Measurements from ENCODE around the gene KIF1A. TPM values are rescaled to one million over a fixed set of nuclear protein-coding genes. Genes with fewer than 3 reads are reported as not detected.

KIF1A gene
- total and polyA plus RNA-seq, 2 of the 8 experiments (the other 6 are each of a cell fraction or from before 2014, with no cell fraction given), result 61.3 to 281 TPM

GRCh38 chr2:240713928-240714746 is 105.9 kb downstream of the KIF1A start (continued):
- no peak for TF ChIP-seq CHD7 (IDR thresholded peaks at IDR 0.05; ENCODE audit: insufficient replicate concordance, low read length)
- no peak for TF ChIP-seq TBP (IDR thresholded peaks at IDR 0.05; ENCODE audit: low read depth, low read length)
- no peak for TF ChIP-seq NANOG (IDR thresholded peaks at IDR 0.05; ENCODE audit: insufficient read depth, low read depth, low read length, poor library complexity, severe bottlenecking)
- TF ChIP-seq CTCF (IDR thresholded peaks at IDR 0.05; ENCODE audit: control extremely low read depth in 1 of 3, insufficient read depth in 1 of 3, low read depth in 1 of 3, low read length in 3 of 3), result no peak
- TF ChIP-seq NRF1 (IDR thresholded peaks at IDR 0.05; ENCODE audit: low read depth, low read length), result no peak
- no peak; a peak in 1 of 3 replicates for TF ChIP-seq POLR2A (IDR thresholded peaks at IDR 0.05; ENCODE audit: control extremely low read depth in 1 of 2, low read depth in 2 of 2, low read length in 2 of 2)
- TF ChIP-seq JUND (IDR thresholded peaks at IDR 0.05; ENCODE audit: low read length), result no peak
